ENCODE measurements around the gene THEM4.

THEM4 gene

DNA sequence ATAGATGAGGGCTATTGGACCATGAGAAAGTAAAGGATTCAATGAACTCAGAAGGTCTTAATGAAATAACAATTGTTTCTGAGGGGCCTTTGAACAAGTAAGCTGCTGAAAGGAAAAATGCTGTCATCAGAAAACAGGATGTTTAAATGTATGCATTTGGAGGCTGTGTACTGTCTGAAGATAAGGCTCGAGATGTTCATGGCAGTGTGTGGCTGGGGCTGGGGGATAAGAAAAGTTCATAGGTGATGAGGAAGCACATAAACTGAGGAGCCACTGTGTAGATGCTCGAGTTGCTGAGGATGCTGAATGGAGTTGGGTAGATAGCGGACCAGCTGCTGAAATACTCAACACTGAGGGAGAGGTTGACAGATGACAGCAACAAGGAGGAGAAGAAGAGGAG is 17.8 kb downstream of the THEM4 start:
- no peak for TF ChIP-seq ZNF565 (CRISPR knock-in tag; conservative IDR thresholded peaks at IDR 0.05; ENCODE audit: low read depth)
- TF ChIP-seq, protein P1, sequence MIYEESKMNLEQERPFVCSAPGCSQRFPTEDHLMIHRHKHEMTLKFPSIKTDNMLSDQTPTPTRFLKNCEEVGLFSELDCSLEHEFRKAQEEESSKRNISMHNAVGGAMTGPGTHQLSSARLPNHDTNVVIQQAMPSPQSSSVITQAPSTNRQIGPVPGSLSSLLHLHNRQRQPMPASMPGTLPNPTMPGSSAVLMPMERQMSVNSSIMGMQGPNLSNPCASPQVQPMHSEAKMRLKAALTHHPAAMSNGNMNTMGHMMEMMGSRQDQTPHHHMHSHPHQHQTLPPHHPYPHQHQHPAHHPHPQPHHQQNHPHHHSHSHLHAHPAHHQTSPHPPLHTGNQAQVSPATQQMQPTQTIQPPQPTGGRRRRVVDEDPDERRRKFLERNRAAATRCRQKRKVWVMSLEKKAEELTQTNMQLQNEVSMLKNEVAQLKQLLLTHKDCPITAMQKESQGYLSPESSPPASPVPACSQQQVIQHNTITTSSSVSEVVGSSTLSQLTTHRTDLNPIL (CRISPR knock-in tag; IDR thresholded peaks at IDR 0.05; ENCODE audit: low read depth): no peak
- no peak for TF ChIP-seq POU6F1 (CRISPR knock-in tag; IDR thresholded peaks at IDR 0.05; ENCODE audit: borderline replicate concordance, low read depth)
- ATAC-seq: no peak

DNA sequence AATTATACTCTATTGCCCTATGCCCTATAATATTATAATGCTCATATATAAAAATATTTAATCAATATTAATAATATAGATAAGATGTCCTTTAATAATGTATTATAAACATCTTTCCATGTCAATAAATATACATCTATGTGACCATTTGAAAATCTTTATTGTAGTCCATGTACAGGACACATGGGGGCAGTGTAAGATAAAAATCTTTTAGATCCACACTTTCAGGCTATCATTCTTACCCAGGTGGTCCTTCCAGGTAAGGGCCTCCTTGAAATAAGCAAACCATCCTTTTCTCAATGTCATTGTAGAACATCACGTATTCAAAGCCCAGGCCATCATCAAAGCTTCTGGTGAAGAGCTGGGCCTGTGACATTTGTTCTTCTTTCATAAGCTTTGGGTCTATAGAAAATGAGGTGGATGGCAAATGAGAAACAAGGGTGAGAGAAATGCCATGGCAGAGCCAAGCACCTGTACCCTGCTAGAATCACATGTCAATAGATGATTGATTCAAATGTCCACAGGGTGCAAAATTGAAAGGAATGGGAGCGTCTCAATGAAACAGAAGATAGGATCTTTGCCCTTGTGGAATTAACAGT is 20.2 kb downstream of the THEM4 start:
- TF ChIP-seq, protein P1 (CRISPR knock-in tag; IDR thresholded peaks at IDR 0.05; ENCODE audit: low read depth): no peak
- TF ChIP-seq POU6F1 (CRISPR knock-in tag; IDR thresholded peaks at IDR 0.05; ENCODE audit: borderline replicate concordance, low read depth) (no peak), RARB (CRISPR knock-in tag; IDR thresholded peaks at IDR 0.05) (no peak), TCF4 (CRISPR knock-in tag; IDR thresholded peaks at IDR 0.05; ENCODE audit: borderline replicate concordance) (no peak), ZNF8 (CRISPR knock-in tag; IDR thresholded peaks at IDR 0.05) (no peak), PPARA (CRISPR knock-in tag; IDR thresholded peaks at IDR 0.05; ENCODE audit: borderline replicate concordance) (no peak)
- ATAC-seq: peak; percentile 76

GRCh38 chr1:151887028-151887427 is 22.3 kb downstream of the THEM4 start:
- ATAC-seq: no peak
- TF ChIP-seq ZNF565 (CRISPR knock-in tag; conservative IDR thresholded peaks at IDR 0.05; ENCODE audit: low read depth): no peak
- TF ChIP-seq PATZ1 (CRISPR knock-in tag; IDR thresholded peaks at IDR 0.05; ENCODE audit: borderline replicate concordance): no peak
- TF ChIP-seq RARB (CRISPR knock-in tag; IDR thresholded peaks at IDR 0.05): no peak
- TF ChIP-seq, protein P1 (CRISPR knock-in tag; IDR thresholded peaks at IDR 0.05; ENCODE audit: low read depth): no peak
- TF ChIP-seq ESRRG (CRISPR knock-in tag; IDR thresholded peaks at IDR 0.05): no peak
- TF ChIP-seq POU6F1 (CRISPR knock-in tag; IDR thresholded peaks at IDR 0.05; ENCODE audit: borderline replicate concordance, low read depth): no peak
- no peak for TF ChIP-seq CSDC2 (CRISPR knock-in tag; IDR thresholded peaks at IDR 0.05)
- no peak for TF ChIP-seq BACH2 (CRISPR knock-in tag; IDR thresholded peaks at IDR 0.05; ENCODE audit: borderline replicate concordance)
- TF ChIP-seq TOX (CRISPR knock-in tag; IDR thresholded peaks at IDR 0.05; ENCODE audit: borderline replicate concordance): no peak
- no peak for TF ChIP-seq ZFP30 (CRISPR knock-in tag; IDR thresholded peaks at IDR 0.05)
- TF ChIP-seq PPARA (CRISPR knock-in tag; IDR thresholded peaks at IDR 0.05; ENCODE audit: borderline replicate concordance): no peak
- no peak for TF ChIP-seq ZC3H10 (CRISPR knock-in tag; IDR thresholded peaks at IDR 0.05)

- no peak for ATAC-seq
- TF ChIP-seq BACH2 (CRISPR knock-in tag; IDR thresholded peaks at IDR 0.05; ENCODE audit: borderline replicate concordance) (no peak), PPARA (CRISPR knock-in tag; IDR thresholded peaks at IDR 0.05; ENCODE audit: borderline replicate concordance) (no peak), TCF4 (CRISPR knock-in tag; IDR thresholded peaks at IDR 0.05; ENCODE audit: borderline replicate concordance) (no peak), TSHZ2 (CRISPR knock-in tag; IDR thresholded peaks at IDR 0.05) (no peak), ZFP30 (CRISPR knock-in tag; IDR thresholded peaks at IDR 0.05) (no peak), SNAI2 (CRISPR knock-in tag; IDR thresholded peaks at IDR 0.05) (no peak), ZNF8 (CRISPR knock-in tag; IDR thresholded peaks at IDR 0.05) (no peak), CSDC2 (CRISPR knock-in tag; IDR thresholded peaks at IDR 0.05) (no peak)
- TF ChIP-seq, protein P1 (CRISPR knock-in tag; IDR thresholded peaks at IDR 0.05; ENCODE audit: low read depth): no peak
Observed at GRCh38 chr1:151885479-151885878, 23.8 kb downstream of the THEM4 start.
